DOHH2 (cell line): ENCODE data around the gene NRAS.

Experiments
- H3F3A ChIP-seq: fragments of 200-600 bp; sonication (generic), shearing (Covaris generic); 2 replicates; pipeline ENCODE4 v1.6.0; 2016; ENCODE audit warnings: antibody characterized with exemption, mild to moderate bottlenecking; ENCODE audit not compliant: control insufficient read depth, insufficient read depth
- H3K27ac ChIP-seq: fragments of 200-600 bp; sonication (generic); 2 replicates; pipeline ENCODE4 v1.5.1; 2014; ENCODE audit warnings: low read depth, mild to moderate bottlenecking, low read length, moderate library complexity
- H3K27me3 ChIP-seq: fragments of 200-600 bp; sonication (generic); 2 replicates; pipeline ENCODE4 v1.6.1; 2014; ENCODE audit warnings: mild to moderate bottlenecking, low read length, mixed read lengths; ENCODE audit not compliant: control insufficient read depth
- H3K36me3 ChIP-seq: fragments of 200-600 bp; sonication (generic); 2 replicates; pipeline ENCODE4 v1.6.1; 2014; ENCODE audit warnings: mild to moderate bottlenecking, low read length, moderate library complexity, mixed read lengths; ENCODE audit not compliant: control insufficient read depth
- H3K4me1 ChIP-seq: fragments of 200-600 bp; sonication (generic); 2 replicates; pipeline ENCODE4 v1.6.1; 2014; ENCODE audit warnings: mild to moderate bottlenecking, low read length, mixed read lengths; ENCODE audit not compliant: control insufficient read depth
- H3K4me2 ChIP-seq: fragments of 200-600 bp; sonication (generic); 2 replicates; pipeline ENCODE4 v1.6.0; 2014; ENCODE audit warnings: mild to moderate bottlenecking, low read length, moderate library complexity
- H3K4me3 ChIP-seq: fragments of 200-600 bp; sonication (generic); 2 replicates; pipeline ENCODE4 v1.5.1; 2014; ENCODE audit warnings: mild to moderate bottlenecking, low read length, mixed read lengths
- H3K79me2 ChIP-seq: fragments of 200-600 bp; sonication (generic); 2 replicates; pipeline ENCODE4 v1.6.1; 2014; ENCODE audit warnings: mild to moderate bottlenecking, low read length, mixed read lengths; ENCODE audit not compliant: control insufficient read depth
- H3K9me2 ChIP-seq: fragments of 200-600 bp; sonication (generic); replicated peaks from 2 replicates; pipeline ENCODE4 v1.6.1; 2014; ENCODE audit warnings: mild to moderate bottlenecking, low read length, mixed read lengths; ENCODE audit not compliant: control insufficient read depth
- H3K9me3 ChIP-seq: fragments of 200-600 bp; sonication (generic); 2 replicates; pipeline ENCODE4 v1.6.1; 2014; ENCODE audit warnings: antibody characterized with exemption, low read length, mixed read lengths; ENCODE audit not compliant: control insufficient read depth, insufficient read depth
- H4K20me1 ChIP-seq: fragments of 200-600 bp; sonication (generic); 2 replicates; pipeline ENCODE4 v1.6.0; 2014; ENCODE audit warnings: low read depth, mild to moderate bottlenecking, antibody characterized with exemption, low read length, moderate library complexity; ENCODE audit not compliant: control insufficient read depth, insufficient read depth
- EZH2phosphoT487 ChIP-seq: fragments of 200-600 bp; sonication (generic); IDR thresholded peaks from 2 replicates; pipeline ENCODE4 v1.6.1; 2017; ENCODE audit warnings: borderline replicate concordance, mild to moderate bottlenecking, antibody characterized with exemption, low read length, moderate library complexity, mixed read lengths
- TF ChIP-seq, protein P1 (sequence below): fragments of 200-600 bp; sonication (generic); IDR thresholded peaks from one replicate; pipeline ENCODE4 v1.5.1; 2014; ENCODE audit warnings: antibody characterized with exemption, mild to moderate bottlenecking, low read depth, low read length; ENCODE audit not compliant: poor library complexity, severe bottlenecking

Gene NRAS

DNA sequence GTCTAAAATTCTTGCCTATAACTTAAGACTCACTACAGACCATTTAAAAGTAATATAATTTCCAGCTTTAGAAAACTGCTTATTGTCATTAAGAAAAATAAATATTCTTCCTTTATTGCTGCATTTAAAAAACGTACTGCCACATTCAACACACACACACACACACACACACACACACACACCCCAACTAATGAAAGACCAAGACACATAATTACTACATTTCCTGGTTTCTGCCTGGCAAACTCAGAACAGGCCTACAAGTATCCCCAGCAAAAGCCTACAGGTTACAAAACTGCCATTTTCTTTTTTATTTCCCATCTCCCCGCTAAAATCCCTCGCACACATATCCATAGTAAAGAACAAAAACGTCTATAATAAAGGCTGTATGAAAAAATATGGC is 48.2 kb downstream of the NRAS start:
- Histone ChIP-seq H3K9me3 (no peaks in the 10 kb centered on the region), H3K36me3 (no peaks in the 10 kb centered on the region), H3K4me3 (no peak overlapping the region), H3K9me2 (no peaks in the 10 kb centered on the region), H4K20me1 (no peaks in the 10 kb centered on the region), H3K4me2 (no peak overlapping the region), H3K27me3 (peaks cover 13% of the 10 kb centered on the region), H3F3A (no peaks in the 10 kb centered on the region), H3K79me2 (no peaks in the 10 kb centered on the region), H3K27ac (no peak overlapping the region), H3K4me1 (peaks cover 14% of the 10 kb centered on the region)
- TF ChIP-seq EZH2phosphoT487: no peak
- TF ChIP-seq, protein P1, sequence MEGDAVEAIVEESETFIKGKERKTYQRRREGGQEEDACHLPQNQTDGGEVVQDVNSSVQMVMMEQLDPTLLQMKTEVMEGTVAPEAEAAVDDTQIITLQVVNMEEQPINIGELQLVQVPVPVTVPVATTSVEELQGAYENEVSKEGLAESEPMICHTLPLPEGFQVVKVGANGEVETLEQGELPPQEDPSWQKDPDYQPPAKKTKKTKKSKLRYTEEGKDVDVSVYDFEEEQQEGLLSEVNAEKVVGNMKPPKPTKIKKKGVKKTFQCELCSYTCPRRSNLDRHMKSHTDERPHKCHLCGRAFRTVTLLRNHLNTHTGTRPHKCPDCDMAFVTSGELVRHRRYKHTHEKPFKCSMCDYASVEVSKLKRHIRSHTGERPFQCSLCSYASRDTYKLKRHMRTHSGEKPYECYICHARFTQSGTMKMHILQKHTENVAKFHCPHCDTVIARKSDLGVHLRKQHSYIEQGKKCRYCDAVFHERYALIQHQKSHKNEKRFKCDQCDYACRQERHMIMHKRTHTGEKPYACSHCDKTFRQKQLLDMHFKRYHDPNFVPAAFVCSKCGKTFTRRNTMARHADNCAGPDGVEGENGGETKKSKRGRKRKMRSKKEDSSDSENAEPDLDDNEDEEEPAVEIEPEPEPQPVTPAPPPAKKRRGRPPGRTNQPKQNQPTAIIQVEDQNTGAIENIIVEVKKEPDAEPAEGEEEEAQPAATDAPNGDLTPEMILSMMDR: no peak

DNA sequence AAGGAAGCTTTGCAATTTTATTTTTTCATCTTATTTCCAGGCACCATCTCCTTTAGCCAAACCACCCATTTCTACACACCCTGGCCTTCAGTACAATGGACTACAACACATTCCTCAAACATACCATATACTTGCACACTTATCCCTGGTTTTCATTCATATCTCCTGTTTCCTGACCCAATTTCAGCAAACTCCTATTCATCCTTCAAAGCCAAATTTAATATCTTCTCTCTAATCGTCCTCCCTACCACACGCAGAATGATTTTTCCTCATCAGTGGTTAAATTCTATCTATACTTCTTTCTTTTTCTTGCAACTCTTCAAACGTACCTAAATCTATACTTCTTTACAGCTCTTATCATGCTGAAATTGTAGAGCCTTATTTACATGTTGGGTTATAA is 49.6 kb downstream of the NRAS start:
- no peak for TF ChIP-seq EZH2phosphoT487
- TF ChIP-seq, protein P1: no peak

DNA sequence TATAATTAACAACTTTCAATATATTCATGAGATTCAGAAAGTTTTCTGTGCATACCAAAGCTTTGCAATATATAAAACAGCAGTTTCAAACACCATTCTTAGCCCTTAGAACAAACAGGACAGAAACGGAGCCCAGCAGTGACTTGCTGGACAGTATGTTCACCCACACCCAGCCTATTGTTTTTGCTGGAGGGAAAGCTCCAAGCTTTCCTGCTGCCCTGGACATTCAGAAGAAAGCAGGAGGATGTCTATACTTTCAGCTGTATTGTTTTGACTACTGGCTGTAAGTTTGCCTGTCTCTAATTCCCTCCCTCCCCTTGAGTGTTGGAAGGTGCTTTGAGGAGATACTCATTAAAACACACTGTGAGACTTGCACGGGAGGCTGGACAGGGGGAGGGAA is 56.3 kb downstream of the NRAS start:
- Histone ChIP-seq H3K4me3 (no peak overlapping the region), H3F3A (no peaks in the 10 kb centered on the region), H3K79me2 (no peaks in the 10 kb centered on the region), H3K36me3 (no peaks in the 10 kb centered on the region), H3K27me3 (peaks cover 3% of the 10 kb centered on the region; the same call in 1 of the 2 replicates), H3K9me3 (no peaks in the 10 kb centered on the region), H3K4me2 (no peak overlapping the region), H3K27ac (no peak overlapping the region), H3K4me1 (no peaks in the 10 kb centered on the region), H4K20me1 (no peaks in the 10 kb centered on the region), H3K9me2 (no peaks in the 10 kb centered on the region)
- TF ChIP-seq, protein P1: no peak
- TF ChIP-seq EZH2phosphoT487: no peak

More for the DNA sequence above, 49.6 kb downstream of the NRAS start:
- H4K20me1 ChIP-seq: no peaks in the 10 kb centered on the region
- no peaks in the 10 kb centered on the region for H3K36me3 ChIP-seq
- H3K4me1 ChIP-seq: peaks cover 14% of the 10 kb centered on the region
- H3K4me3 ChIP-seq: no peak overlapping the region
- no peaks in the 10 kb centered on the region for H3F3A ChIP-seq
- H3K27ac ChIP-seq: no peak overlapping the region
- no peak overlapping the region for H3K4me2 ChIP-seq
- H3K27me3 ChIP-seq: peaks cover 13% of the 10 kb centered on the region
- no peaks in the 10 kb centered on the region for H3K9me2 ChIP-seq
- H3K79me2 ChIP-seq: no peaks in the 10 kb centered on the region
- no peaks in the 10 kb centered on the region for H3K9me3 ChIP-seq
